GM18519 (cell line): ENCODE data around the gene AGXT2.
"Not testable (repeated sequence)": the region's sequence is repeated elsewhere in the genome, so short reads cannot be mapped to it uniquely, and the experiment has no call there.

Experiments
- ATAC-seq: cut with Tn5 transposase; IDR thresholded peaks from one replicate; pipeline ENCODE4 v1.9.1; 2021; ENCODE audit warnings: mild to moderate bottlenecking, moderate library complexity; ENCODE audit not compliant: unreplicated experiment, low FRiP score

Gene AGXT2

GRCh38 chr5:34976347-34976746 lies 71.4 kb downstream of the AGXT2 start:
- no peak for ATAC-seq

DNA sequence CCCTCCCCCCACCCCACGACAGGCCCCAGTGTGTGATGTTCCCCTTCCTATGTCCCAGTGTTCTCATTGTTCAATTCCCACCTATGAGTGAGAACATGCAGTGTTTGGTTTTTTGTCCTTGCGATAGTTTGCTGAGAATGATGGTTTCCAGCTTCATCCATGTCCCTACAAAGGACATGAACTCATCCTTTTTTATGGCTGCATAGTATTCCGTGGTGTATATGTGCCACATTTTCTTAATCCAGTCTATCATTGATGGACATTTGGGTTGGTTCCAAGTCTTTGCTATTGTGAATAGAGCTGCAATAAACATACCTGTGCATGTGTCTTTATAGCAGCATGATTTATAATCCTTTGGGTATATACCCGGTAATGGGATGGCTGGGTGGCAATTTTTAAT lies 76.1 kb downstream of the AGXT2 start:
- ATAC-seq = not testable (repeated sequence)

- no peak for ATAC-seq
Observed at GRCh38 chr5:34970552-34970951, 77.2 kb downstream of the AGXT2 start.

DNA sequence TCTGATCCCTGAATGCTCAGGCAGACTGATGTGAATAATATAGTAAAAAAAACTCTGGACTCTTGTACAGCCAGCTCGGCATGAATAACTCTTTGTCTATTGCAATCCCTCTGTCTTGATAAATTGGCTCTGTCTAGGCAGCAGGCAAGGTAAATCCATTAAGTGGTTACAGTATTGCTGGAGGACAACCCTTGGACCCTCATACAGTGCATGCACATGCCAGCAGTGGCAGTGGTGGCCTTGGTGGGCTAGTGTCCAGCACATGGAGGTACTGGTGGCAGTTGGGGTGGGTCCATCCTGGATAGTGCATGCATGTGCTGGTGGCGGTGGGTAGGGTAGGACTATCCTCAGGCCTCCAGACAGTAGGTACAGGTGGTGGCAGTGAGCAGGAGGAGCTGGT lies 79.5 kb downstream of the AGXT2 start:
- no peak for ATAC-seq

DNA sequence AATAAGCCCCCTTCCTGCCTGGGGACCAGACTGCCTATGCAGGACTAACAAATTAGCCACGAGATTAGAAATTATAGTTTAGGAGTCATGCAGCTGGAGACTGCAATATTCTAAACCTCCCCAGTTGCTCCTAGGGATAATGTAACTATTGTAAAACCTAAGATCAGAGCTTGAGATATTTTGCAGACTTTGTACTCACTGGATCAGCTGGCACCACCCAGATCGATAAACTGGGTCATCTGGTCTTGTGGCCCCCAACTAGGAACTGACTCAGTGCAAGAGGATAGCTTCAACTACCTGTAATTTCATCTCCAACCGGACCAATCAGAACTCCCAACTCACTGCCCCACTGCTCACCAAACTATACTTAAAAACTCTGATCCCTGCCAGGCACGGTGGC lies 80.2 kb downstream of the AGXT2 start:
- no peak for ATAC-seq

- ATAC-seq = peak; percentile 94
Observed at GRCh38 chr5:34959323-34959722, 88.4 kb downstream of the AGXT2 start.

GRCh38 chr5:34957857-34958690 lies 89.7 kb downstream of the AGXT2 start:
- no peak for ATAC-seq

GRCh38 chr5:34957321-34957720 lies 90.4 kb downstream of the AGXT2 start:
- ATAC-seq = no peak
